ENCODE results near the gene ITPR3.

DNA sequence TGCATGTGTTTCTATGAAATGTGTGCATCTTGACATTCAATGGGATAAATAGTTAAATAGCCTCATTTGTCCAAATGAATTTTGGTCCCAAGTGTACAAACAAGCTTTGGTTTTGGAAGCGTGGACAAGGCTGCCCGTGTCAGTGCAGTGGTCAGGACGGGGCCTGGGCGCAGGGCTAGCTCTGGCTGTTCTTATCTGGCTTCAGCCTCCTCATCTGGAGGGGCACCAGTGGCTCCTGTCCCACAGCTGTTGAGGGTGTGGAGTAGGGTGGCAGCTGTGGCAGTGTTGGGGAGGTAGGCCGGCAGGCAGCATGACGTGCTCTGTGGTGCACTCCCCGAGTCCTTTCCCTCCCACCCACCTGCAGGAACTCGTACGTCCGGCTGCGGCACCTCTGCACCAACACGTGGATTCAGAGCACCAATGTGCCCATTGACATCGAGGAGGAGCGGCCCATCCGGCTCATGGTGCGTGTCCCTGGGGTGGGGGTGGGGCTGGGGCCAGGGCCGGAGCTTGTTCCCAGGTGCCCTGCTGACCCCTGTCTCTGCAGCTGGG lies 43.5 kb downstream of the ITPR3 start:
- TF ChIP-seq CTCF (IDR thresholded peaks at IDR 0.05) (no peak), POLR2A (IDR thresholded peaks at IDR 0.05) (no peak)

Data from Peyer's patch (tissue), 4 donors.